ENCODE measurements around the gene AMPD3. TPM values are rescaled to one million over a fixed set of nuclear protein-coding genes. Genes with fewer than 3 reads are reported as not detected.

AMPD3 gene
- polyA plus RNA-seq, 1 of the 3 experiments (the other 2 are of a cell fraction) = 1.7 TPM

GRCh38 chr11:10473371-10473770 is 18.3 kb downstream of the AMPD3 start (continued):
- no peak for TF ChIP-seq ZBTB33 (IDR thresholded peaks at IDR 0.05; ENCODE audit: borderline replicate concordance, low read depth)
- TF ChIP-seq ELF1 (IDR thresholded peaks at IDR 0.05) = no peak

- H3K9me2 ChIP-seq = no peaks in the 10 kb centered on the region
- H2AFZ ChIP-seq (ENCODE audit: low read depth) = no peak overlapping the region
- no peak overlapping the region for H3K9ac ChIP-seq
- no peak for TF ChIP-seq EZH2phosphoT487 (IDR thresholded peaks at IDR 0.05; ENCODE audit: borderline replicate concordance, low read depth)
- no peaks in the 10 kb centered on the region for H3K9me3 ChIP-seq
- no peak overlapping the region for H3K27ac ChIP-seq (ENCODE audit: low read depth in 2 of 2, low read length in 1 of 2)
- WGBS (ENCODE audit: low lambda C conversion rate) = 93% methylated on average over 2 of the region's 2 CpGs
- peaks cover 0 to 11% of the 10 kb centered on the region in 2 experiments; a peak in 1 of 4 replicates for H3K4me1 ChIP-seq (ENCODE audit: control insufficient read depth in 1 of 2, insufficient read depth in 2 of 2, low read depth in 1 of 2, low read length in 1 of 2)
- DNase-seq = no peak
- H3F3A ChIP-seq (replicated peaks; ENCODE audit: insufficient read depth) = no peaks in the 10 kb centered on the region
- no peaks in the 10 kb centered on the region for H3K79me2 ChIP-seq (ENCODE audit: insufficient read depth)
- CTCF ChIA-PET = no interaction called here
- POLR2A ChIA-PET = no interaction called here
- H3K27me3 ChIP-seq (ENCODE audit: insufficient read depth) = no peaks in the 10 kb centered on the region
- no peaks in the 10 kb centered on the region for H3K36me3 ChIP-seq (replicated peaks in 1 of 2; ENCODE audit: control insufficient read depth in 1 of 2, insufficient read depth in 2 of 2, low read length in 1 of 2)
- no peak overlapping the region for H3K4me2 ChIP-seq
- no peaks in the 10 kb centered on the region for H4K20me1 ChIP-seq (ENCODE audit: insufficient read depth)
- H3K4me3 ChIP-seq (ENCODE audit: low read depth in 2 of 2, low read length in 1 of 2) = no peak overlapping the region
Observed at GRCh38 chr11:10474551-10474950, 19.5 kb downstream of the AMPD3 start.

- Histone ChIP-seq H3K27ac (ENCODE audit: low read depth in 2 of 2, low read length in 1 of 2) (no peak overlapping the region), H2AFZ (ENCODE audit: low read depth) (no peak overlapping the region), H4K20me1 (ENCODE audit: insufficient read depth) (no peaks in the 10 kb centered on the region), H3K27me3 (ENCODE audit: insufficient read depth) (no peaks in the 10 kb centered on the region), H3K9ac (no peak overlapping the region), H3K4me2 (no peak overlapping the region), H3F3A (replicated peaks; ENCODE audit: insufficient read depth) (no peaks in the 10 kb centered on the region), H3K9me2 (no peaks in the 10 kb centered on the region), H3K4me1 (ENCODE audit: control insufficient read depth in 1 of 2, insufficient read depth in 2 of 2, low read depth in 1 of 2, low read length in 1 of 2) (peaks cover 0 to 18% of the 10 kb centered on the region in 2 experiments; a peak in 1 of 4 replicates), H3K36me3 (replicated peaks in 1 of 2; ENCODE audit: control insufficient read depth in 1 of 2, insufficient read depth in 2 of 2, low read length in 1 of 2) (no peaks in the 10 kb centered on the region), H3K79me2 (ENCODE audit: insufficient read depth) (no peaks in the 10 kb centered on the region), H3K9me3 (no peaks in the 10 kb centered on the region), H3K4me3 (ENCODE audit: low read depth in 2 of 2, low read length in 1 of 2) (no peak overlapping the region)
- ChIA-PET POLR2A (no interaction called here), CTCF (interaction anchor here (0.9 kb wide), 1 partner anchor 65 kb away, joined by 4 read pairs; the partner anchor contains the start of gene RNF141)
- no peak for DNase-seq
- 89% methylated on average over 1 of the region's 1 CpG for WGBS (ENCODE audit: low lambda C conversion rate)
- TF ChIP-seq ELF1 (IDR thresholded peaks at IDR 0.05) = no peak
- no peak for TF ChIP-seq YY1 (IDR thresholded peaks at IDR 0.05; ENCODE audit: low read depth)
- TF ChIP-seq REST (IDR thresholded peaks at IDR 0.05; ENCODE audit: low read depth, low read length) = no peak
- TF ChIP-seq USF1 (IDR thresholded peaks at IDR 0.05; ENCODE audit: borderline replicate concordance, low read depth) = no peak
- no peak for TF ChIP-seq GABPA (IDR thresholded peaks at IDR 0.05; ENCODE audit: low read depth)
- TF ChIP-seq MEF2A (IDR thresholded peaks at IDR 0.05; ENCODE audit: borderline replicate concordance, low read depth) = no peak
- no peak for TF ChIP-seq TAF1 (IDR thresholded peaks at IDR 0.05; ENCODE audit: borderline replicate concordance, low read depth, low read length)
- TF ChIP-seq POLR2AphosphoS5 (IDR thresholded peaks at IDR 0.05; ENCODE audit: low read depth, low read length) = no peak
- no peak for TF ChIP-seq FOXJ3 (CRISPR knock-in tag; IDR thresholded peaks at IDR 0.05)
- no peak for TF ChIP-seq PBX3 (IDR thresholded peaks at IDR 0.05)
- TF ChIP-seq EZH2phosphoT487 (IDR thresholded peaks at IDR 0.05; ENCODE audit: borderline replicate concordance, low read depth) = no peak
- TF ChIP-seq NFIC (IDR thresholded peaks at IDR 0.05; ENCODE audit: borderline replicate concordance) = no peak
Observed at GRCh38 chr11:10476342-10476741, 21.3 kb downstream of the AMPD3 start.
